ENCODE measurements around the gene PRDM16.

PRDM16 gene

DNA sequence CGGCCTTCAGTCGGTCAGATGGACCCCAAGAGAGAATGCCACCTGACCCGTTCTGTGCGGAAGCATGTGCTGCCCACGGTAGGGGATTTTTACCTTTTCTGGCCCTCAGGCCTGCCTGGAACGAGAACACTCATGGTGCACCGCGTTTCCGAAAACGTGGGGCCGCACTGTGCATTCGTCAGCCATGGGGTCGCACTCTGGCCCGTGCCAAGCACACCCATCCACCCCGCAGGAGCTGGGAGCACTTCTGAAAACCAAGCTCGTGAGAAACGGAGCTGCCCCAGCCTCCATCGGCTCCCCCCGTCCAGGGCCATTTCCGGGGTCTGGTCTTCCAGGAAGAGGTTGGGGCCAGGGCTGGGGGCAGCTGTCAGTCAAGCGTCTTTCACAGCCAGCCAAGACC, 72.8 kb downstream of the PRDM16 start:
- no peak for TF ChIP-seq ZFX (IDR thresholded peaks at IDR 0.05)
- TF ChIP-seq, protein P1, sequence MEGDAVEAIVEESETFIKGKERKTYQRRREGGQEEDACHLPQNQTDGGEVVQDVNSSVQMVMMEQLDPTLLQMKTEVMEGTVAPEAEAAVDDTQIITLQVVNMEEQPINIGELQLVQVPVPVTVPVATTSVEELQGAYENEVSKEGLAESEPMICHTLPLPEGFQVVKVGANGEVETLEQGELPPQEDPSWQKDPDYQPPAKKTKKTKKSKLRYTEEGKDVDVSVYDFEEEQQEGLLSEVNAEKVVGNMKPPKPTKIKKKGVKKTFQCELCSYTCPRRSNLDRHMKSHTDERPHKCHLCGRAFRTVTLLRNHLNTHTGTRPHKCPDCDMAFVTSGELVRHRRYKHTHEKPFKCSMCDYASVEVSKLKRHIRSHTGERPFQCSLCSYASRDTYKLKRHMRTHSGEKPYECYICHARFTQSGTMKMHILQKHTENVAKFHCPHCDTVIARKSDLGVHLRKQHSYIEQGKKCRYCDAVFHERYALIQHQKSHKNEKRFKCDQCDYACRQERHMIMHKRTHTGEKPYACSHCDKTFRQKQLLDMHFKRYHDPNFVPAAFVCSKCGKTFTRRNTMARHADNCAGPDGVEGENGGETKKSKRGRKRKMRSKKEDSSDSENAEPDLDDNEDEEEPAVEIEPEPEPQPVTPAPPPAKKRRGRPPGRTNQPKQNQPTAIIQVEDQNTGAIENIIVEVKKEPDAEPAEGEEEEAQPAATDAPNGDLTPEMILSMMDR (conservative IDR thresholded peaks at IDR 0.05), result no peak
- H3K27ac ChIP-seq, result no peak overlapping the region

GRCh38 chr1:3142236-3142635, 73.2 kb downstream of the PRDM16 start:
- no peak overlapping the region for H3K27ac ChIP-seq
- no peak for TF ChIP-seq ZFX (IDR thresholded peaks at IDR 0.05)
- TF ChIP-seq, protein P1 (conservative IDR thresholded peaks at IDR 0.05), result no peak

DNA sequence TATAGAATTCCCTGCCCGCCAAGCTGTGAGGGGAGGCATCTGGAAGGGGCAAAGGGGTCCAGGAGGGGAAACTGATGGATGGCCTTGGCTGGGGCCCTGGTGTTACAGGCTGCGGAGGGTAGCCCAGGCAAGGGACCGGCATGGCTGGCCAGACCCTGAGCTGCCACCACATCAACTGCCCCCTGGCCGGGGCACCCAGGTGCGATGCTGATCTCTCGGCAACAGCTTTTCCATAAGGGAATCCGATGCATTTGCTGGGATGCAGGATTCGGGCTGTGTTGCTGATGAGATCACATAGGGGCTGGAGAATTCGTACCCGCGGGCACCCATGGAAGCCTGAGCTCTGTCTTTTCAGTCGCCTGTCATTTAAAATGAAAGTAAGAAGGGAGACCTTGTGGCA, 73.7 kb downstream of the PRDM16 start:
- H3K27ac ChIP-seq, result no peak overlapping the region
- TF ChIP-seq, protein P1 (conservative IDR thresholded peaks at IDR 0.05), result no peak
- no peak for TF ChIP-seq ZFX (IDR thresholded peaks at IDR 0.05)

DNA sequence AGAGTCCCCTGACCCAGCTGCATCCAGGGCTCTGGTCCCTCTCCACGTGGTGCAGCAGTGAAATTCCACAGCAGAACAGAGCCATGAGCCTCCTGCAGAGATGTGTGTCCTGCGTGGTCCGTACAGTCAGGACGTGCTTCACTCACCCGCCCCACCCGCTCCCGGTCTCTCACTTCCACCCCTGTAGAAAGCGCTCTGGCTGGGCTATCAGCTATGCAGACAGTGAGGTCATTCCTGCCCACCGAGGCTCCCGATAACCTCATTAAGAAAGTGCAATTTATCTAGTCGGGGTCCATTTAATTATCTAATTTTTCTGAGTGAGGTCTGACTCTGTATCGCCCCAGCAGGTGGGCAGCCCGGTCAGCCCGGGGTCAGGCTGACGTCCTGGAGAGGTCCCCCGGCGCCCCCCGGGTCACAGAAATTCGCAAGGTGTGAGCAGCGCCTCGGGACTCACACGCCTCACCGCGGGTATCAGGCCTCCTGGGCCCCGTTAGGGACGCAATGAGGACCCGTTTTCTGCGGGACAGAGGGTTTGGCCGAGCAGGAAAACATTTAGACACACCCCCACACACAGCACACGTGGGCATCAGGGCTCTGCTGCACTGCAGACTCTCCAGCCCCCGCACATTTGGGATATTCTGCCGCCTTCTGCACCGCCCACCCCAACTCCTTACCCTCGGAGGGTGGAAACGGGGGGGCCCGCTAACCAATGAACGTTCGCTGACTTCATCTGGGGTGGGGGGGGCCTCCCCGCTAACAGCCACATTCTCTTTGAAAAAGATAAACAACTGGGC, 76.7 kb downstream of the PRDM16 start:
- H3K27ac ChIP-seq, result no peak overlapping the region
- no peak for TF ChIP-seq ZFX (IDR thresholded peaks at IDR 0.05)
- TF ChIP-seq, protein P1 (conservative IDR thresholded peaks at IDR 0.05), result no peak

DNA sequence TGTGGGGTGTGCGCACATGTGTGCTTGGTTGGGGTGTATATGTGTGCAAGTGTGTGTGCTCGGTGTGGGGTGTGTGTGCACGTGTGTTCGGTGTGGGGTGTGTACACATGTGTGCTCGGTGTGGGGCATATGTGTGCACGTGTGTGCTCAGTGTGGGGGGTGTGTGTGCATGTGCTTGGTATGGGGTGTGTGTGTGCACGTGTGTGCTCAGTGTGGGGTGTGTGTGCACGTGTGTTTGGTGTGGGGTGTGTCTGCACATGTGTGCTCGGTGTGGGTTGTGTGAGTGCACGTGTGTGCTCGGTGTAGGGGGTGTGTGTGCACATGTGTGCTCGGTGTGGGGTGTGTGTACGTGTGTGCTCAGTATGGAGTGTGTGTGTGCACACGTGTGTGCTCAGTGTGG, 77.5 kb downstream of the PRDM16 start:
- TF ChIP-seq, protein P1 (conservative IDR thresholded peaks at IDR 0.05), result no peak
- no peak for TF ChIP-seq ZFX (IDR thresholded peaks at IDR 0.05)

DNA sequence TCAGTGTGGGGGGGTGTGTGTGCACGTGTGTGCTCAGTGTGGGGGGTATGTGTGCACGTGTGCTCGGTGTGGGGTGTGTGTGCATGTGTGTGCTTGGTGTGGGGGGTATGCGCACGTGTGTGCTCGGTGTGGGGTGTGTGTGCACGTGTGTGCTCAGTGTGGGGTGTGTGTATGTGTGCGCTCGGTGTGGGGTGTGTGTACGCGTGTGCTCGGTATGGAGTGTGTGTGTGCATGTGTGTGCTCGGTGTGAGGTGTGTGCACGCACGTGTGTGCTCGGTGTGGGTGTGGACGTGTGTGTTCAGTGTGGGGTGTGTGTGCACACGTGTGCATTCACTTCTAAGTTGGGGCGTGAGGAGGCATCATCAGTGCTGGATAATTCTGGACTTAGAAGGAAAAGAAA, 77.9 kb downstream of the PRDM16 start:
- no peak for TF ChIP-seq ZFX (IDR thresholded peaks at IDR 0.05)
- TF ChIP-seq, protein P1 (conservative IDR thresholded peaks at IDR 0.05), result no peak

More for the DNA sequence above, 77.5 kb downstream of the PRDM16 start:
- no peak overlapping the region for H3K27ac ChIP-seq

GRCh38 chr1:3148171-3148570, 79.2 kb downstream of the PRDM16 start:
- TF ChIP-seq, protein P1 (conservative IDR thresholded peaks at IDR 0.05), result no peak
- no peak for TF ChIP-seq ZFX (IDR thresholded peaks at IDR 0.05)
- no peak overlapping the region for H3K27ac ChIP-seq

More for the DNA sequence above, 77.9 kb downstream of the PRDM16 start:
- no peak overlapping the region for H3K27ac ChIP-seq

Data from C4-2B (cell line).